Hematopoietic multipotent progenitor cell treated with erythropoietin and hydrocortisone succinate and interleukin-3 and kit ligand, for 17 days (in vitro differentiated cells): ENCODE data around the gene KIAA1549.
"Not testable (repeated sequence)": the region's sequence is repeated elsewhere in the genome, so short reads cannot be mapped to it uniquely, and the experiment has no call there.

Source experiments
- DNase-seq: peaks from one replicate; pipeline ENCODE4 v3.0.0-alpha.2; 2015; ENCODE audit warnings: low spot score

Gene KIAA1549

DNA sequence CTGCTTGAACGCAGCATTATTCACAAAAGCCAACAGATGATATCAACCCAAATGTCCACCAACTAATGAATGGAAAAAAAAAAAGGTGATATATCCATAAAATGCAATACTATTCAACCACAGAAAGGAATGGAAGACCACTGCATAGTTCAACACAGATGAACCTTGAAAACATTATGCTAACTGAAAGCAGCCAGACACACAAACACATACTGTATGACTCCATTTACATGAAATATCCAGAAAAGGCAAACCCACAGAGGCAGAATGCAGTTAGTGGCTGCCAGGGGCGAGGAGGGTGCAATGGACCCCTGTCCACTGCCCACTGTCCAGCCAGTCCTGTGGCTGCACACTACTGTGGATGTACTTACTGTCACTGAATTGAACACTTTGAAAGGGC lies 36.6 kb downstream of the KIAA1549 start:
- DNase-seq: no peak

DNA sequence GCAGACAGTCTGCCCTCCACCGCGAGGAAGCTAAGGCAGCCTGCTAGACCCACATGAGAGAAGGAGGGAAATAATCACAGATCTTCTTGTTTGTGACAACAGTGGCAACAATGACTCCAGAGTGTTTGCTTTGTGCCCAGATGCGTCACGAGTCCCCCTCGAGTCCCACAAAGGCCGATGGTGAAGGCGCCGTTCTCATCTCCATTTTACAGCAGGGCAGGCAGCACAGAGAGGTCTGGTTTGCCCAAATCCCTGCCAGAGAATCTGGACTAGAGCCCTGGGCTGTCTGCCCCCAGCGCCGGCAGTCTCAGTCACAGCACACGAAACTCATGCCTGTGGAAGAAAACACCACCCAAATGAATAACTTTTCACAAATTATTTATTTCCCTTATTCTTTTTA lies 38.1 kb downstream of the KIAA1549 start:
- DNase-seq: no peak

DNA sequence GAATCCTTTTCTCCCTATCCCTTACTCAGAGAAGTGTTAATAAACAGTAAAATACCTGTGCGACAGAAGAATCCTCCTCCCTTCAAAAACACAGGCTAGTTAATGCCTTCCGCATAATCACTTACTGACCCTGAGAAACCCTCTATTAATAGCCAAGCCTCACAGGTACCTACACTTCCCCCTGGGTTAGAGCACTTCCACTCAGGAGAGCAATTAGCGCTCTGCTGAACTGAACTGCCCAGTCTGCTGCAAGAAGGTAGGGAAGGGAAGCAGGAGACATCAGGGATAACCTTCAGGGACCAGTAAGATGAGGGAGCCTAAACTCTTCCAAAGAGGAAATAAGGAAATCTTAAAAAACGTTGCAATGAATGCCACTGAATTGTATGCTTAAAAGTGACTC lies 39.6 kb downstream of the KIAA1549 start:
- DNase-seq: no peak

DNA sequence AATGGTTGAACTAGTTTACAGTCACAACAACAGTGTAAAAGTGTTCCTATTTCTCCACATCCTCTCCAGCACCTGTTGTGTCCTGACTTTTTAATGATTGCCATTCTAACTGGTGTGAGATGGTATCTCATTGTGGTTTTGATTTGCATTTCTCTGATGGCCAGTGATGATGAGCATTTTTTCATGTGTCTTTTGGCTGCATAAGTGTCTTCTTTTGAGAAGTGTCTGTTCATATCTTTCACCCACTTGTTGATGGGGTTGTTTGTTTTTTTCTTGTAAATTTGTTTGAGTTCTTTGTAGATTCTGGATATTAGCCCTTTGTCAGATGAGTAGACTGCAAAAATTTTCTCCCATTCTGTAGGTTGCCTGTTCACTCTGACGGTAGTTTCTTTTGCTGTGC lies 40.6 kb downstream of the KIAA1549 start:
- not testable (repeated sequence) for DNase-seq

DNA sequence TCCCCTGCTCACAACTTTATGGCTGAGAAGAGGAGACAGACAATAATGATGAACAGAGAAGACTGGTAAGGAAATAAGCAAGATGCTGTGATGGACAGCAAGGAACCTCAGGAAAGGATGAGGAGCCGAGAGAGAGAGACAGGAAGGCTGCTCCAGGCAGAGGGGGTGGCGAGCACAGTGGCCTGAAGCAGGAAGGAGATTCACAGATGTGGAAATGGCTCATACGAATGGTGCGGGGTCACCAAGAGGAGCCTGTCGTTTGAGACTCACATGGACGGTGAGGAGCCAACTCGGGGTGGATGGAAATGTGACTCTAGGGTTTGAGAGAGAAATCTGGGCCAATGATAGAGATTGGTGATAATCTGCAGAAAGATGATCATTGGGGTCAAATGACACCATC lies 43.7 kb downstream of the KIAA1549 start:
- DNase-seq: no peak

DNA sequence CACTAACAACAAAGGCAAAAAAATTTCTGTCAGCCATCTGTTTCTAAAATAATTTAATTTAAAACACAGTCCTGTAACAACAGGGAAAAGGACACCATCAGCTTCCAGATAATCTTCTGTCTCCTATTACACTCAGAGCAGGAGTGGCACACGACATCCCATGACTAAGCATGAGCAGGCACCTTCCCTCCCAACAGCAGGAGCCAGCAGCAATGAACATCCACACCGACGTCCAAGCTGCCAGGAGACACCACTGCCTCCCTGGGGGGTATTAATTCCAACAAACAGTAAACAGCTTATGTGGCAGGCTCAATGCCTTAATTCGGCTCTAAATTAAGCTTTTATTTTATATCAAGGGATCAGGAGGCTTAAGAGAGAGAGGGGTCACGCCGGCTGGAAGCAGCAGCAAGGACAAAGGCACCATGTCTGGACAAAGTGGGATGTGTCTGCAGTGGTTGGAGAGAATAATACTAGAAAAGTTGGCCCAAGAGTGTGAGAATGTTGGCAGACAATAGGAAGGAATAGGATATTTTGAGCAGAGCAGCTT lies 45.7 kb downstream of the KIAA1549 start:
- DNase-seq: no peak

DNA sequence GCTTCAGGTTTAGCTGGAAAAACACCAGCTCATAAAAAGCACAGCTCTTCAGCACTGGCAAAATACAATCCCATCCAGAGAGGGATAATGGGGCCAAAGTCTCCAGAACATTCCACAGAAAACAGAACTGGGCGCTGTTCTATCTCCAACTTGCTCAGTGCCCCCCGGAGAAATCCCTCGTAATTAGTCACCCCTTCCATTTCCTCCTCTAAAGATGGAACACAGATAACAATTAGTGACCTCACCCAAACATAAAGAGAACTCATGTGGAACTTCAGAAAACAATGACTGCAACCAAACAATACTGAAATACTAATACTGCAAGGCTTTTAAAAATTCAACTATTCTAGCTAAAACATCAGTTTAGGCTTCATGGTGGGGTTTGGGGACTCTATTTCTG lies 46.3 kb downstream of the KIAA1549 start:
- DNase-seq: no peak

DNA sequence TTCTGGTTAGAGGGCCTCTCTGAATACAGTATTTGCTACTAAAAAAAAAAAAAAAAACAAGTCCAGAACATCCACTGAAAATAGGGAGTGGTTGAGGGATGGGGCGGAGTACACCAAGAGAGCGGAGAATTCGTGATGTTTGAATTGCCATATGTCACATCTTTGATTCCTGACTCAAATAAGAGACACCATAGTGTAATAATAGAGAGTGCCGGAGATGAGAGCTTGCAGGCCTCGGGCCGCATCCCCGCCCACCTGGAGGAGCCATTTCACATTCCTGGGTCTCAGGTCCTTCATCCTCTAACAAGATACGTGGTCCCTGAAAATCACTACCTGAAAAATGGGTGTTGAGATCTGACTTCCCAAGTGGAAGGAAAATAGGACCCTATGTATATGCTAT lies 46.8 kb downstream of the KIAA1549 start:
- DNase-seq: no peak

DNA sequence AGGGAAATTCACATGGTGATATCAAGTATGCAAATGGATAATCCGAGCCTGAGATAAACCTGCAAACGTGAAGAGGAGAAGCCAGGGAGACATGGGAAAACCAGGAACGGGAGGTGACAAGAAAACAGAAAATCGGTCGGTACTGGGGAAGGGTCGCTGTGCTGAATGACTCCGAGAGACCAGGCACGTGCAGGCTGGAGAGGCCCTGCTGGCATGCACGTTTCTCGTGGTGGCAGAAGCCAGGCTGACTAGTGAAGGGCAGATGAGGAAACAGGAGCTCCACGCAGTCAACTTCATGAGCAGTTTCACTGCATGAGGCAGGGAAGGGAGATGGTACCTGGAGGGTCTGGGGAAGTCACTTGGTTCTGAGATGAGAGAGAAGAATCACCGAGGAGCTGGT lies 48.3 kb downstream of the KIAA1549 start:
- no peak for DNase-seq

DNA sequence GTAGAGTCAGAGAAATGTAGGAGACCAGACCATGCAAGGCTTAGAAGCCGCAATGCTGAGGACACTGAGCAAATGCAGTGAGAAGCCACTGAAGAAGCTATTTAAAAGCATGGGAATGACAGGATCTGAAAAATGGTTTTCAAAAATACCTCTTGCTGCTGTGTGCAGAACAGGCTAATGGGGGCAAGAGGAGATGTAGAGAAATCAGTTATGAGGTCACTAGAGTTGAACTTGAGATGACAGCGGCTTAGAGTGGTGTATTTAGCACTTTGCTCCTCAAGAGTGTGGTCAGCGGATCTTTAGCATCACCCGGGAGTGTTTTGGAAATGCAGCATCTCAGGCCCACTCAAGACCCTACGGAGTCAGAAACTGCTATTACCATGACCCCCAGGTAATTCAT lies 48.8 kb downstream of the KIAA1549 start:
- DNase-seq: no peak

DNA sequence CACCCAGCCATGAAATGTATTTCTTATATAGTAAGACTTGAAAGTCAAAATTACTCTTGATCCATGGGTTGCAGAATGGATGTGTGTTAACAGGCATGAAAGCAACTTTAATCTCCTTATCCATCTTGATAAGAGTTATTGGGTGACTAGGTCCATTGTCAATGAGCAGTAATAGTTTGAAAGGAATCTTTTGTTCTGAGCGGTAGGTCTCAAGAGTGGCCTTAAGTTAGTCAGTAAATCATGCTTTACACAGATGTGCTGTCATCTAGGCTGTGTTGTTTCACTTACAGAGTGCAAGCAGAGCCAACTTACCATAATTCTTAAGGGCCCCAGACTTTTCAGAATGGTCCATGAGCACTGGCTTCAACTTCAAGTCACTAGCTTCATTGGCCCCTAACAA lies 51.2 kb downstream of the KIAA1549 start:
- no peak for DNase-seq

DNA sequence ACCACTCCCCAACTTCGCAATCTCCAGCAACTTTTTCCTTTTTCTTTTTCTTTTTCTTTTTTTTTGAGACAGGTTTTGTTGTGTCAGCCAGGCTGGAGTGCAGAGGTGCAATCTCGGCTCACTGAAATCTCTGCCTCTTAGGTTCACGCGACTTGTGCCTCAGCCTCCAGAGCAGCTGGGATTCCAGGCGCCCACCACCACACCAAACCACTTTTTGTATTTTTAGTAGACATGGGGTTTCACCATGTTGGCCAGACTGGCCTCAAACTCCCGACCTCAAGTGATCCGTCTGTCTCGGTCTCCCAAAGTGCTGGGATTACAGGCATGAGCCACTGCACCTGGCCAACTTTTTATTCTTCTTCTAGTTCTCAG lies 55.0 kb downstream of the KIAA1549 start:
- DNase-seq: no peak

DNA sequence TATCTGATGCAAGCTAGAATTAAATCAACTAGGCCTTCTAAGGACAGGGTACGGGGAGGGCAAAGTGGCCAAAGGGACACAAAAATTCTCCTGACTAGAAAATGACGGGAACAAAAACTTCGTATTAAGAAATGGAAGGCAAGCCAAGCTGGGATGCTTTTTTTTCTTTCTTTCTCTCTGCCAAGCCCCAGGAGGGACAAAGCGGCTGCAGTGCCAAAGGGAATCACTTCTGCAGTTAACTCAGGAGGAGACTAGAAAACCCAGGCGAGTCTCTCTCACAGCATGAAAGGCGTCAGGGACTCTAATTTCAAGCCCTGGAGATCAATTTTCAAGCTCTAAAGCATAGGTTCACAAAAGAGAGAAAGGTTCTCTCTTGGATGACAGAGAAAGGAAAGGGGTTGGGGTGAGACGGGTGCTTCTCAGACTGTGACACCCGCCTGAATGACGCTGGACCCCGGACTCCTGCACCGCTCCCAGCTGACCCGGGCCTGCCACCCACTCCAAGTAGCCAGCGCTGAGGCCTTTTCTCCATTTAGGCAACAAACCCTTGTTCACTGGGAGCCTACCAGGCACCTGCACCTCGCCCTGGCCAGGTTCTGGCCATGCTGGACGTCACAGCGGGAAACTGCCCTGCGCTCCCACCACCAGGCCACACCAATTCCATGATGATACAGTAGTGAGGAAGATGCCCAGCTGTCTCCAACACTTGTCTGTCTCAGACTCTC lies 56.5 kb downstream of the KIAA1549 start:
- DNase-seq: no peak

DNA sequence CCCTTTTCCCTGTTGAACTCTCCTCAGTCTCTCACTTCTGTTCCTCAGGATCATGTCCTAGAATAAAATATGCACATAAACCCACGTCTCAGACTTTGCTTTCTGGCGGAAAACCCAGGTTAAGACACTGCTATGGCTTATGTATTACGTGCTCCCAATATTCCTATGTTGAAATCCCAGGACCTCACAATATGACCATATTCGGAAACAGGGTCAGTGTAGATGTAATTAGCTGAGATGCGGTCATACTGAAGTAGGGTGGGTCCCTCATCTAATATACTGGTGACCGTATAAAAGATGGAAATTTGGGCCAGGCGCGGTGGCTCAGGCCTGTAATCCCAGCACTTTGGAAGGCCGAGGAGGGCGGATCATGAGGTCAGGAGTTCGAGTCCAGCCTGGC lies 59.9 kb downstream of the KIAA1549 start:
- no peak for DNase-seq

DNA sequence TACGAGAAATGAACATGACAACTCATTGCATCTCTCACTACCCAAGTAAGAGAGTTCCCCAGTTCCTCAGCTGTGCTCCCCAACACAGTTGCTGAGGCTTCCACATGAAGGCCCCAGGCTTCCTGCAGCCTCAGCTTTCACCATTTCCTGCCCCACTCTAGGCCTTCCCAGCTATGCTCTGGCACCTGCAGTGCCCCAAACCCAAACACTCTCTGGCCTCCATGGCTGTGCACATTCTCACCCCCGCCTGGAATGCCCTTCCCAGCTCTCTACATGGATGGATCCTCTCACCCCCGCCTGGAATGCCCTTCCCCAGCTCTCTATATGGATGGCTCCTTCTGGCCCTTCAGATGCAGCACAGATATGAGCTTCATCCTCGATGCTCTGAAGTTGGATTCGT lies 61.3 kb downstream of the KIAA1549 start:
- DNase-seq: no peak

DNA sequence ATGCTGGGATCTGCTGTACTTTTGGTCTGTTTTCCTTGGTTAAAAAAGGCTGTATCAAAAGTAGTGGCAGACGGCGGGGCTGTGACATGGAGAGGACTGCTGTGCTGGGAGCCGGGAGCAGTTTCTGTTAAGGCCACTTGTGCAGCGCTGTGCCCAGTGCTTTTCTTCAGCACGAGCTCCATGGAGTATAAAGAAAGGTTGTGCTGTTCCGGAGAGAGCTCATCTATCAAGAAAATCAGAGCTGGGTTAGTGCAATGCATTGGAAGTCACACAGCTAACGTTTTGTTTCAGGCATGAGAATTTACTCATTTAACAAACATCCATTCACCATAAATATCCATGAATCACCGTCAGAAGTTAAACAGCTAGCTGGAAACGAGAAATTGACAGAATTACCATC lies 62.0 kb downstream of the KIAA1549 start:
- DNase-seq: no peak

DNA sequence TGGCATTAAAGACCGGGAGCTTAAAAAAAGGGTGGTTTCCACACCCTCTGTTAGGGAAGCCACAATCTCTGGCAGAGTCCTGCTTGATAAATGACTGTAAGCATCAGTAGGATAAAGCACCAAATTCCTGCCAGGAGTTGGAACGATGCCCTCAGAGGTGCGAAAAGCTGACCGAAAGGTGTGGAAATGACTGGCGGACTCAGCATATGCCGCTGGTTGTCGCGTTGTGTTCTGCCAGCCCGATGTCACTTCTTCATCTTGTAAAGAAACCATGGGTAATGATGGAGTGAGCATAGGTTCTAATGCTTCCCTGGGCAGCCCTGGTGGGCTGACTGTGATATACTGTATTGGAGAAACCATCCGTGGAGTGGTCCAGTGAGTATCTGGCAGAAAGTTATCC lies 62.4 kb downstream of the KIAA1549 start:
- DNase-seq: no peak

DNA sequence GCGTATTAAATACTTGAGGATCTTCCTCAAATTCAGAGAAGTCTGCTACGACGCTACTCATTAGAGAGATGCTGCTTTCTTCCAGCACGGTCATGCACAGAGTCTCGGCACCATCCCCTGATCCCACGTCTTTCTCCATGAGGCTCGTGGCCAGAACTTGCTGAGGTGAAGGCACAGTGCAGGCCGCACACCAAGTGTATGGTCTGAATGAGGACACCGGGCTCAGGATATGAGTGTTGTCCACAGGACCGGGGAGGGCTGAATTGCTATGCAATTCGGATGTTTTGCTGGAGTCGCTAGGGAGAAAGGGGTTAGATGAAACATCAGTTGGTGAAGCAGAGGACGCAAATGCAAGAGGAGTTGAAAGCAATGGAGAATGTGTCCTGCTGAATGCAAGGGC lies 63.0 kb downstream of the KIAA1549 start:
- DNase-seq: no peak

DNA sequence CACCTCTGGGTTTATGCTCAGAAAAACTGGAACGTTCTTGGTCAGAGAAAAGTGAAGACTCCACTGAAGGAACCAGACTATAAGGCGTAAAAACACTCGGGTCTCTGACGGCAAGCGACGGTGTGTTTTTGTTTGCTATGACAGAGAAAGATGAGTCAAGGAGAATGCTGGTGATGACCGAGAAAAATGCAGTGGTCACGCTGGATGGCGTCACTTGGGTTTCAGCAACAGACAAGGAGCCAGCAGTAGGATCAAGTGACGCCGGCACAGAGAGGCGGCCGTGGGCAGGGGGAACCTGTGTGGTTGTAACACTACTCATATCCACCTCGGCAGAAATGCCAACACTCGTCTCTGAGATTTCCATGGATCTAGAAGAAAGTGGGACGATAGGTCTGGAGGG lies 63.4 kb downstream of the KIAA1549 start:
- DNase-seq: no peak

DNA sequence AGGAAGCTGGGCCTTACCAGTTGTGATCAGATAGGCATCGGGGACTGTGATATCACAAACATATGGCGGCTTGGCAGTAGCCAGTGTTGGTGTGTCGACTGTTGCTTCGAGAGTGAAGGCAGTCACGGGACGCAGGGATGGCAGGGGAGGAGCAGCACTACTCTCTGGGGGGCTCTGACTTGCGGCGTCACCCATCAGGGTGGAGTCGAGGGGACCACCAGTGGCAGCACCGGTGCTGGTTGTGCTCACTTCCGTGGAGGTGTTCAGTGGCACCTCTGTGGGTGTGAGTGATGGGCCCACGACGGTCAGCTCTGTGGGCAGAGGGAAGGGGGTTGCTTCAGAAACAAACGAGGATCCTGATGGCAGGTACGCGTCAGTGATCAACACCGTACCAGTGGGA lies 64.5 kb downstream of the KIAA1549 start:
- no peak for DNase-seq

DNA sequence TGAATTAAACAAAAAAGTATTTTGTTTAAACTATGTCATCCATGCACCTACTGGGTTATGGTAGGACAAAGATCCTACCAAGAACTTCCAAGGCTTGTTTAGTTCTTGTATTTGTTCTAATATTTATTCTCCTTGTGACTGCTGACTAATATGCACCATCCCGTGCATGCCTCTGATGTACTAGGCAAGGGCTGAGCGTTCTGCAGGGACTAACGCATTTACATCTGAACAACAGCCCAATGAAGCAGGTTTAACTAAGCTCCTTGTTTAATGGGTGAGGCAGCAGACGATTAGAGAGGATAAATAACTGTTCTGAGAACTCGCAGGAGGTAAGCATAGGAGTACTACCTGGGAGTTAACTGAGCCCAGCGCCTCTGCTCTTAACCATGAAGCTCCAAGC lies 64.9 kb downstream of the KIAA1549 start:
- DNase-seq: no peak

DNA sequence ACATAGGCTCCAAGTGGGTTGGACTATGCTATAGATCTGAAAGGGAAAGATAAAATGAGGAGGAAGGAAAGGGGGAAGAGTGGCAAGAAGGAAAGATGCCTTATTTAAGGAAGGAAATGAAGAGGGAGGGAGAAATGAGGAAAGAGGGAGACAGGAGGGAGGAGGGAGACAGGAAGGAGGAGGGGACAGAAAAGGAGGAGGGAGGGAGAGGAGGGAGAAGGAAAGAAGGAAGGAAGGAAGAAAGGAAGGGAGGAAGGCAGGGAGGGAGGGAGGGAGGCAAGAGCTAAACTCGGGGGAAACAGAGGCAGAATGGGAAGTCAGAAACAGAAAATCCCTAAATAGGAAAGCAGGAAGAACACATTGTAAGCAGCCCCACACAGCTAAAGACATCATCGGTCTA lies 67.4 kb downstream of the KIAA1549 start:
- DNase-seq: no peak

DNA sequence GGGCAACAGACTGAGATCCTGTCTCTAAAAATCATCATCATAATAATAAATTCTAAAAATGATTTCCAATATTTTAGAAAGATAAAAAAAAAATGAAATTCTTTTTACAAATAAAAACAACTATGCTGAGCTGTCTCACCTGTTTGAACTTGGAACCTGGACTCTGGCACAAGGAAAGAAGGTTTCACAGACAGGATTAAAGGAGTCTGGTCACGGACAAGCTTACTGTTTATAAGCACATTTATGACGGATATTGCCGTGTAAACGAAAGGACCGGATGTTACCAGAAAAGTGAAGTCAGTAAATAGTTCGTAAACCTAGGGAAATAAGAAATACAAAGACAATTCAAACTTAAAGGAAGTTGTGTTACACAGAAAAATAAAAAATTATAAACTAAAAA lies 70.2 kb downstream of the KIAA1549 start:
- no peak for DNase-seq

DNA sequence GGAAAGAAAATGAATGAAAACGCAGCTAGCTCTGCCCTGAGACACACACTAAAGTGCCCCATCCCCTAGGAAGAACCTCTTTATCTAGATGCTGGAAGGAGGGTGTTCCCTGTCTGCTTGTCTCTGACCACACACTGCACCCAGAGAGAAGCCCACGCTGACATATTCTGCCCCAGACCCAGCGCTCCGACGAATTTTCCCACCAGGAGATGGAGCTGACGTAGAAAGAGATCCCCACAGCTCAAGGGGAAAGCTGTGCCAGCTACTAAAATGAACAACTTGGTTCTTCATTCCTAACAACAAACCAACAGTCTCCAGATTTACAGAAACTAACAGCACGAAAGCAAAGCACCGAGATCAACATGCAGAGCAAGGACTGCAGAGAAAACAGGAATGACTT lies 73.3 kb downstream of the KIAA1549 start:
- DNase-seq: no peak
